Ishikawa (cell line): ENCODE data around the gene MBOAT2.

Source experiments
- CEBPB ChIP-seq: IDR thresholded peaks from 2 replicates; pipeline ENCODE4 v1.6.1; 2012
- CREB1 ChIP-seq: IDR thresholded peaks from 2 replicates; pipeline ENCODE4 v1.6.1; 2012; ENCODE audit warnings: low read depth
- EGR1 ChIP-seq: IDR thresholded peaks from 2 replicates; pipeline ENCODE4 v1.6.1; 2012
- EP300 ChIP-seq: IDR thresholded peaks from 2 replicates; pipeline ENCODE4 v1.6.1; 2012; ENCODE audit warnings: borderline replicate concordance
- FOXM1 ChIP-seq: IDR thresholded peaks from 2 replicates; pipeline ENCODE4 v1.6.1; 2012; ENCODE audit warnings: low read depth, borderline replicate concordance
- MAX ChIP-seq: IDR thresholded peaks from 2 replicates; pipeline ENCODE4 v1.6.1; 2012
- NFIC ChIP-seq: IDR thresholded peaks from 2 replicates; pipeline ENCODE4 v1.6.1; 2012
- RAD21 ChIP-seq: IDR thresholded peaks from 2 replicates; pipeline ENCODE4 v1.6.1; 2012; ENCODE audit warnings: low read depth
- REST ChIP-seq: IDR thresholded peaks from 2 replicates; pipeline ENCODE4 v1.6.1; 2012; ENCODE audit warnings: low read depth, mild to moderate bottlenecking
- TAF1 ChIP-seq: IDR thresholded peaks from 2 replicates; pipeline ENCODE4 v1.6.1; 2012; ENCODE audit warnings: low read depth, mild to moderate bottlenecking
- TCF12 ChIP-seq: IDR thresholded peaks from 2 replicates; pipeline ENCODE4 v1.6.1; 2012; ENCODE audit warnings: low read depth
- TEAD4 ChIP-seq: IDR thresholded peaks from 2 replicates; pipeline ENCODE4 v1.6.1; 2012
- YY1 ChIP-seq: IDR thresholded peaks from 2 replicates; pipeline ENCODE4 v1.6.1; 2012; ENCODE audit warnings: low read depth
- ZBTB7A ChIP-seq: IDR thresholded peaks from 2 replicates; pipeline ENCODE4 v1.6.1; 2012; ENCODE audit warnings: low read depth
- TF ChIP-seq, protein P1 (sequence below): IDR thresholded peaks from 2 replicates; pipeline ENCODE4 v1.6.1; 2012

Gene MBOAT2

DNA sequence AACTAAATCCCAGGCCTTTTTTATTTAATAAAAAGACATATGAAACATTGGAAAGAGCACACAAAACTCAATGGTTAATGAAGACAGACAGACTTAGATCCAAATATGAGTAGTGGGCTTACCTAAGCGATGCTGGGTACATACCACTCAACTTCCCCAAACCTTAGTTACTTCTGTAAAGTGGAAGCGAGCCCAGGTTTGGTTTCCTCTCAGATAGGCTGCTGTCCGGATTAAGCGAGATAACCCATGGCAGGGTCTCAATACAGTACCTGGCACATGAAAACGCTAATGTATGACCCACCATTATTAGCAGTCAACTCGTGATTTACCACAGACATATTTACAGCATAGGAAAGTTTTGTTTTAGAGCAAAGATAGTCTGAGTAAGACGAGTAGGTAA lies 21.6 kb downstream of the MBOAT2 start:
- TF ChIP-seq EGR1 (no peak), REST (no peak), ZBTB7A (no peak), NFIC (no peak), CEBPB (no peak), CREB1 (no peak)

DNA sequence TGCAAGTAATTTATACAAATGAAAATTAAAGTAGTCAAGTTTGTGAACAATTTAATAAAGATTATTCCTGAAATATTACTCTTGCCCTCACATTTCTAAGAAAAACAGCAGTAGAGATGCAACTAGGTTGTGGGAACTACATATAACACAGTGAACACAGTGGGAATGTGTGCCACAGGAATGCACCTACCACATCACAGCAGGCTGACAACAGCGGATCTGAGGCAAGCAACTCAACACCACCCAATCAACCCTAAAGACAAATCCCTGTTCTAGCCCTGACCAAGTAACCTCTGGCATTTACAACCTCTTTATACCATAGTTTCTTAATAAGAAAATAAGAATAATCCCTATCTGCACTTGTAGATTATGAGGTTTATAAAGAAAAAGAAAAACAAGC lies 23.4 kb downstream of the MBOAT2 start:
- TF ChIP-seq YY1 (no peak), MAX (no peak), NFIC (no peak), CREB1 (no peak)

DNA sequence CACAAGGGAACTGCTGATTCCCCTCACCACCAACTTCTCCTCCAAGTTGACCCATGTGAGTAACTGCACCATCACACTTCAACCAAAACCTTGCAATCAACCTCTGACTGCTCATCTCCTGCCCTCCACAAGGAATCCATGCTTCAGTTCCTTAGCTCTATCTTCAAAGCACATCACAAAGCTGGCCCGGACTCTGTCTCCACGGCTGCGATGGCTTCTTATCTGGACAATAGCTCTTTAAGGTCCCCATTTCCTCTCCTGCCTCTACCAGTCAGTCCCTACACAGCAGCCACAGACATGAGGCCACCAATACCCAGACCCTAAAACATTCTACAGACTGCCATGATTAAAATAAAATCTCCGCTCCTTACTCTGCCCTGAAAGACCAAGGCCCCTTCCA lies 25.7 kb downstream of the MBOAT2 start:
- TF ChIP-seq NFIC (no peak), REST (no peak), YY1 (no peak), TEAD4 (no peak), EGR1 (no peak), ZBTB7A (no peak), CREB1 (no peak), RAD21 (no peak), TCF12 (no peak), FOXM1 (no peak), CEBPB (no peak)
- TF ChIP-seq, protein P1, sequence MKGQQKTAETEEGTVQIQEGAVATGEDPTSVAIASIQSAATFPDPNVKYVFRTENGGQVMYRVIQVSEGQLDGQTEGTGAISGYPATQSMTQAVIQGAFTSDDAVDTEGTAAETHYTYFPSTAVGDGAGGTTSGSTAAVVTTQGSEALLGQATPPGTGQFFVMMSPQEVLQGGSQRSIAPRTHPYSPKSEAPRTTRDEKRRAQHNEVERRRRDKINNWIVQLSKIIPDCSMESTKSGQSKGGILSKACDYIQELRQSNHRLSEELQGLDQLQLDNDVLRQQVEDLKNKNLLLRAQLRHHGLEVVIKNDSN = no peak

GRCh38 chr2:8976442-8977259 lies 26.8 kb downstream of the MBOAT2 start:
- TF ChIP-seq YY1 (no peak), ZBTB7A (no peak), TCF12 (no peak), FOXM1 (no peak), TAF1 (no peak), REST (no peak), CEBPB (no peak)
- TF ChIP-seq, protein P1 = no peak

DNA sequence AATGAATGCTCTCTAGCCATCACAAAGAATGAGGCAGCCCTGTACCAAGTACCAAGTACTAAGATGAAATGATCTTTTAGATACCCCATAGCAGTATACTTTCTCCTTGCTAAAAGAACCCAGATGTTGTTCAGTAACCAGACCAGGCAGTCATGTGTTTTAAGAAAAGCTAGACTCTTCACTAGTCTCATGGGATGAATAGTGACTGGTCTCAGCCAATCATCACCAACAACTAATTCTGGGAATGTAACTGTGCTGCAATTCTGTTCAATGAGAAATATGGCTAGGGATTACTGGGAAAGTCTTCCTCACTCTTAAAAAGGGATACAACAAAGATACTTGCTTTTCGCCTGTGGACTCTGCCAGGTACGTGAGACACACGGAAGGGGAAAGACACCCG lies 29.5 kb downstream of the MBOAT2 start:
- TF ChIP-seq EGR1 (no peak), MAX (no peak), EP300 (no peak), TCF12 (no peak), REST (no peak), RAD21 (no peak), ZBTB7A (no peak), YY1 (no peak), FOXM1 (no peak), CEBPB (no peak), TAF1 (no peak), NFIC (no peak)
- TF ChIP-seq, protein P1 = no peak
